GM23248 (cell line): Measurements from ENCODE around the gene TMEM121. TPM values are rescaled to one million over a fixed set of nuclear protein-coding genes. Genes with fewer than 3 reads are reported as not detected.

Source experiments
- DNase-seq: peaks from one replicate; pipeline ENCODE4 v3.0.0-alpha.2; 2015
- H2AFZ ChIP-seq: fragments of 200-600 bp; sonication (generic); 2 replicates; pipeline ENCODE4 v1.6.1; 2016; ENCODE audit warnings: antibody characterized with exemption
- H3F3A ChIP-seq: fragments of 200-600 bp; sonication (generic); 2 replicates; pipeline ENCODE4 v1.6.1; 2016; ENCODE audit warnings: mild to moderate bottlenecking, antibody characterized with exemption, mixed run types; ENCODE audit not compliant: insufficient read depth
- H3K27ac ChIP-seq: fragments of 200-600 bp; sonication (generic); 2 replicates; pipeline ENCODE4 v1.5.1; 2016; ENCODE audit warnings: mild to moderate bottlenecking
- H3K27me3 ChIP-seq: fragments of 200-600 bp; sonication (generic); replicated peaks from 2 replicates; pipeline ENCODE4 v1.6.1; 2016; ENCODE audit warnings: mild to moderate bottlenecking; ENCODE audit not compliant: insufficient read depth
- H3K36me3 ChIP-seq: fragments of 200-600 bp; sonication (generic); 2 replicates; pipeline ENCODE4 v1.6.1; 2016; ENCODE audit warnings: low read depth, mild to moderate bottlenecking
- H3K4me1 ChIP-seq: fragments of 200-600 bp; sonication (generic); 2 replicates; pipeline ENCODE4 v1.6.1; 2016; ENCODE audit warnings: mild to moderate bottlenecking; ENCODE audit not compliant: insufficient read depth
- H3K4me2 ChIP-seq: fragments of 200-600 bp; sonication (generic); one replicate; pipeline ENCODE4 v1.6.1; 2016; ENCODE audit warnings: mild to moderate bottlenecking; ENCODE audit not compliant: unreplicated experiment
- H3K4me3 ChIP-seq: fragments of 200-600 bp; sonication (generic); 2 replicates; pipeline ENCODE4 v1.5.1; 2016; ENCODE audit warnings: mild to moderate bottlenecking
- H3K79me2 ChIP-seq: fragments of 200-600 bp; sonication (generic); 2 replicates; pipeline ENCODE4 v1.6.1; 2016; ENCODE audit warnings: mild to moderate bottlenecking; ENCODE audit not compliant: insufficient read depth
- H3K9ac ChIP-seq: fragments of 200-600 bp; sonication (generic); 2 replicates; pipeline ENCODE4 v1.6.1; 2016; ENCODE audit warnings: mild to moderate bottlenecking
- H3K9me2 ChIP-seq: fragments of 200-600 bp; sonication (generic); 2 replicates; pipeline ENCODE4 v1.6.1; 2016; ENCODE audit warnings: mixed run types, mild to moderate bottlenecking, moderate library complexity; ENCODE audit not compliant: insufficient read depth
- H3K9me3 ChIP-seq: fragments of 200-600 bp; sonication (generic); one replicate; pipeline ENCODE4 v1.6.1; 2017; ENCODE audit warnings: low read depth
- H4K20me1 ChIP-seq: fragments of 200-600 bp; sonication (generic); 2 replicates; pipeline ENCODE4 v1.6.0; 2016; ENCODE audit not compliant: insufficient read depth
- EZH2 ChIP-seq: fragments of 200-600 bp; sonication (generic); IDR thresholded peaks from 2 replicates; pipeline ENCODE4 v1.6.1; 2018; ENCODE audit warnings: antibody characterized with exemption, mild to moderate bottlenecking; ENCODE audit not compliant: insufficient read depth, poor library complexity, severe bottlenecking
- EZH2phosphoT487 ChIP-seq: fragments of 200-600 bp; sonication (generic); IDR thresholded peaks from 2 replicates; pipeline ENCODE4 v1.6.1; 2018; ENCODE audit warnings: antibody characterized with exemption, moderate library complexity, mild to moderate bottlenecking, low read depth; ENCODE audit not compliant: insufficient read depth
- WGBS, 2 experiments: methylation state at CpG; one replicate each; pipeline ENCODE4 v1.1.6; 2015 to 2017; ENCODE audit warnings: low lambda C conversion rate in 2 of 2, low coverage in 1 of 2; ENCODE audit errors: missing lambda C conversion rate in 2 of 2; 5-methylcytosine and 5-hydroxymethylcytosine counted together
- in situ Hi-C: fragments of 300-500 bp; cut with MboI; formaldehyde crosslinking; loops from 2 replicates; pipeline ENCODE4 v1.15.0; 2020
- polyA plus RNA-seq: library from polyadenylated mRNA; unstranded; fragments of >200 nt; fragmentation: Nextera tagmentation; extraction: Ambion mirVana; gene quantifications from 2 replicates; pipeline ENCODE4 v1.2.1, GENCODE V29; 2016
- total RNA-seq: library from RNA; depleted of rRNA; stranded (reverse); fragments of >200 nt; shearing (Covaris generic); gene quantifications from 2 replicates; pipeline ENCODE4 v1.2.3, GENCODE V29; 2014

Gene TMEM121
- total and polyA plus RNA-seq, 2 experiments from 2014 or later = 5.8 to 11.1 TPM

- H3K27me3 ChIP-seq = no peaks in the 10 kb centered on the region; the same call in 1 of the 2 replicates
- no peaks in the 10 kb centered on the region for H3K9me2 ChIP-seq
- no peaks in the 10 kb centered on the region for H3F3A ChIP-seq
- H3K9ac ChIP-seq = no peak overlapping the region
- no peaks in the 10 kb centered on the region for H3K4me1 ChIP-seq
- no peaks in the 10 kb centered on the region for H3K9me3 ChIP-seq
- TF ChIP-seq EZH2phosphoT487 (no peak), EZH2 (no peak)
- H3K4me2 ChIP-seq = no peak overlapping the region
- H3K27ac ChIP-seq = no peak overlapping the region
- WGBS, 2 experiments = 81 to 85% methylated on average over 17 to 19 of the region's 19 CpGs
- H3K79me2 ChIP-seq = no peaks in the 10 kb centered on the region
- in situ Hi-C loops = no loop called here
- no peak overlapping the region for H3K4me3 ChIP-seq
- H2AFZ ChIP-seq = no peak overlapping the region
- no peaks in the 10 kb centered on the region for H3K36me3 ChIP-seq
- no peaks in the 10 kb centered on the region for H4K20me1 ChIP-seq
- no peak for DNase-seq
Measured at GRCh38 chr14:105531894-105532623, 5.7 kb downstream of the TMEM121 start.

GRCh38 chr14:105532735-105533141, 6.4 kb downstream of the TMEM121 start:
- Histone ChIP-seq H3K9me3 (no peaks in the 10 kb centered on the region), H3K9ac (no peak overlapping the region), H3K9me2 (no peaks in the 10 kb centered on the region), H3K27ac (no peak overlapping the region), H3K4me1 (no peaks in the 10 kb centered on the region), H3K4me2 (no peak overlapping the region), H3K36me3 (no peaks in the 10 kb centered on the region), H3K79me2 (no peaks in the 10 kb centered on the region), H3K27me3 (no peaks in the 10 kb centered on the region; the same call in 1 of the 2 replicates), H2AFZ (no peak overlapping the region), H3F3A (no peaks in the 10 kb centered on the region), H4K20me1 (no peaks in the 10 kb centered on the region), H3K4me3 (no peak overlapping the region)
- DNase-seq = peak; percentile 56
- no peak for TF ChIP-seq EZH2phosphoT487
- no peak for TF ChIP-seq EZH2
- in situ Hi-C loops = no loop called here
- 27% methylated on average over 10 of the region's 10 CpGs for WGBS, 2 experiments

DNA sequence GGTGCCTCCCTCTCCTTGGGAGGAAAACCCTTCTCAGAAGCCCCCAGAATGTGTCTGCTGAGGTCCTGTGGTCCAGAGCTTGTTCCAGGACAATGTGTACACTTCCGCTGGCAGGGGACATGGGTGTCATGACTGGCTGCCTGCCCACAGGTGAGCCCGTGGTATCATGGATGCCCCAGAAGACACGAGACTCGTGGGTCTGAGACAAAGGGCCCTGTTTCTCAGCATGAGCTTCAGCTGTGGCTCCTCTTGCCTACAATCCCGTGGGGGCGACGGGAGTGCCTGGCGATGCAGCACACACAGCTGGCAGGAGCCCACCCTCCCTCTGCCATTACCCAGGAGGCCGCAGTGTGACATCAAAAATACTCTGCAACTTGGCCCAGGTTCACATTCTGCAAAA, 7.0 kb downstream of the TMEM121 start:
- Histone ChIP-seq H3K9ac (no peak overlapping the region), H2AFZ (no peak overlapping the region), H3K4me2 (no peak overlapping the region), H3K36me3 (no peaks in the 10 kb centered on the region), H3K4me1 (no peaks in the 10 kb centered on the region), H3K4me3 (no peak overlapping the region), H3K9me3 (no peaks in the 10 kb centered on the region), H3K27ac (no peak overlapping the region), H3K9me2 (no peaks in the 10 kb centered on the region), H3K27me3 (no peaks in the 10 kb centered on the region; the same call in 1 of the 2 replicates), H4K20me1 (no peaks in the 10 kb centered on the region), H3F3A (no peaks in the 10 kb centered on the region), H3K79me2 (no peaks in the 10 kb centered on the region)
- TF ChIP-seq EZH2 (no peak), EZH2phosphoT487 (no peak)
- in situ Hi-C loops = no loop called here
- 47 to 50% methylated on average over 6 to 9 of the region's 9 CpGs for WGBS, 2 experiments
- DNase-seq = no peak

DNA sequence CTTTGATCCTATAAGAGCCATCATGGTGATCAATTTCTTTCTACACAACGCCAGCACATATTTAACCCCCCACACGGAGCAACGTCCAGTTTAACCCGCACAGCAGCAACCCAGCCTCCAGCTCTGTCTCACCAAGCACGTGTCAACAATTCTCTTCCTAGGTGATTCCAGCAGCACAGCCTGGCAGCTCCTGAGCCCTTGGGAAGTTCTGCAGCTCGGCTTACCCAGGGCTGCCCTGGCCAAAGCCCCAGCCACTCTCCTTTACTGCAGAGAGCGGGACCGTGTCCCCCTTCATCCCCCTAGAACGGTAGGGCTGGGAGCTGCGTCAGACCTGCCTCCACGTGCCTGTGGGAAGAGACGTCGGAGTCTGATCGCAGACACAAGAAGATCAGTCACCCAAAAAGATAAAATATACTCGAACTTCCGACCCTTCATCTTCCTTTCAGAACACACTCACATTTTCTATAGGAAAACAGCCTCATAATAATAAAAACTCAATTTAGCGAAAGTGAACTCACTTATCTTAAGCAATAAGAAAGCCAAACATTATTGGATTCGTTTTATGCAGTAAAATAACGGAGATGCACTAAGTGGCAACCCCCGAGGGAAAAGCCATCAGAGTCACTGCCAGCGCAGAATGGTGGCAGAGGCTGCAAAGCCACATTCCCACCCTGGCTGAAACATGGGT, 7.6 kb downstream of the TMEM121 start:
- H3K4me2 ChIP-seq = no peak overlapping the region
- no peak for DNase-seq
- 44 to 46% methylated on average over 21 of the region's 21 CpGs for WGBS, 2 experiments
- H3K36me3 ChIP-seq = no peaks in the 10 kb centered on the region
- TF ChIP-seq EZH2 (no peak), EZH2phosphoT487 (no peak)
- H3K79me2 ChIP-seq = no peaks in the 10 kb centered on the region
- H2AFZ ChIP-seq = no peak overlapping the region
- no peaks in the 10 kb centered on the region for H4K20me1 ChIP-seq
- H3K27me3 ChIP-seq = no peaks in the 10 kb centered on the region; the same call in 1 of the 2 replicates
- no peaks in the 10 kb centered on the region for H3K4me1 ChIP-seq
- H3K9me3 ChIP-seq = no peaks in the 10 kb centered on the region
- H3K4me3 ChIP-seq = no peak overlapping the region
- no peaks in the 10 kb centered on the region for H3F3A ChIP-seq
- no peak overlapping the region for H3K9ac ChIP-seq
- in situ Hi-C loops = no loop called here
- H3K9me2 ChIP-seq = no peaks in the 10 kb centered on the region
- H3K27ac ChIP-seq = no peak overlapping the region
